GM19455 (cell line): Measurements from ENCODE around the gene OLFML2A.

Experiments used
- ATAC-seq: cut with Tn5 transposase; IDR thresholded peaks from one replicate; pipeline ENCODE4 v1.9.1; 2021; ENCODE audit not compliant: unreplicated experiment

The OLFML2A gene

GRCh38 chr9:124852121-124852828 is 75.3 kb downstream of the OLFML2A start:
- ATAC-seq = no peak

- ATAC-seq = peak; percentile 68
Observed at GRCh38 chr9:124852829-124853531, 76.0 kb downstream of the OLFML2A start, which contains the start of gene WDR38. TSS of gene WDR38 (plus strand) at chr9:124853460. CDS start at chr9:124853532, 72 bp downstream.

- no peak for ATAC-seq
Observed at GRCh38 chr9:124853605-124854143, 76.7 kb downstream of the OLFML2A start.

GRCh38 chr9:124854161-124854560 is 77.2 kb downstream of the OLFML2A start:
- no peak for ATAC-seq

GRCh38 chr9:124854822-124855221 is 77.9 kb downstream of the OLFML2A start:
- no peak for ATAC-seq

- no peak for ATAC-seq
Observed at GRCh38 chr9:124855566-124855943, 78.6 kb downstream of the OLFML2A start.

- no peak for ATAC-seq
Observed at GRCh38 chr9:124855944-124856765, 79.2 kb downstream of the OLFML2A start.

GRCh38 chr9:124857533-124858162 is 80.7 kb downstream of the OLFML2A start:
- ATAC-seq = no peak

GRCh38 chr9:124858330-124859046 is 81.6 kb downstream of the OLFML2A start:
- no peak for ATAC-seq

GRCh38 chr9:124859803-124860581 is 83.1 kb downstream of the OLFML2A start:
- no peak for ATAC-seq

- no peak for ATAC-seq
Observed at GRCh38 chr9:124860582-124861341, 83.8 kb downstream of the OLFML2A start.

GRCh38 chr9:124861342-124862229 is 84.7 kb downstream of the OLFML2A start, which contains the start of the genes ARPC5L and RPL35:
TSS of gene ARPC5L (plus strand) at chr9:124862130. CDS start at chr9:124869291, 7,161 bp downstream.
TSS of gene RPL35 (minus strand) at chr9:124861957. CDS start at chr9:124861912, 45 bp downstream.
- ATAC-seq = peak; percentile 82

GRCh38 chr9:124863371-124863871 is 86.5 kb downstream of the OLFML2A start:
- ATAC-seq = no peak
